Left lung (tissue), 10 donors: ENCODE measurements around the gene GCNT3. TPM values are rescaled to one million over a fixed set of nuclear protein-coding genes. Genes with fewer than 3 reads are reported as not detected.
"Not testable (repeated sequence)": the region's sequence is repeated elsewhere in the genome, so short reads cannot be mapped to it uniquely, and the experiment has no call there.

ENCODE experiments used
- ATAC-seq: fragments of 200-7000 bp; cut with Tn5 transposase; one replicate; pipeline ENCODE4 v1.9.1; 2020; ENCODE audit warnings: moderate library complexity
- DNase-seq, 4 donors: peaks; one replicate each; pipeline ENCODE4 v3.0.0-alpha.2; 2013 to 2020
- H3K27ac ChIP-seq, 2 donors: fragments of 200-600 bp; sonication (generic) in 1 of 2; one replicate each; pipeline versions ENCODE4 v1.5.0 to v1.8.0; 2020 to 2021
- H3K27me3 ChIP-seq, 2 donors: fragments of 200-600 bp; sonication (generic) in 1 of 2; one replicate each; pipeline versions ENCODE4 v1.5.0 to v1.8.0; 2020 to 2021
- H3K36me3 ChIP-seq, 2 donors: fragments of 200-600 bp; sonication (generic) in 1 of 2; one replicate each; pipeline versions ENCODE4 v1.5.0 to v1.8.0; 2020 to 2021
- H3K4me1 ChIP-seq, 2 donors: fragments of 200-600 bp; one replicate each; pipeline ENCODE4 v1.8.0; 2021
- H3K4me3 ChIP-seq, 2 donors: fragments of 200-600 bp; sonication (generic) in 1 of 2; one replicate each; pipeline versions ENCODE4 v1.5.0 to v1.8.0; 2020 to 2021; ENCODE audit warnings: mild to moderate bottlenecking in 1 of 2
- H3K9me3 ChIP-seq, 2 donors: fragments of 200-600 bp; sonication (generic) in 1 of 2; one replicate each; pipeline versions ENCODE4 v1.5.0 to v1.8.0; 2020 to 2021
- CTCF ChIP-seq, 2 donors: fragments of 200-600 bp; sonication (generic) in 1 of 2; IDR thresholded peaks; one replicate each; pipeline versions ENCODE4 v1.5.0 to v1.8.0; 2021; ENCODE audit warnings: antibody characterized with exemption in 2 of 2
- intact Hi-C, 2 donors: fragments of 100-400 bp; cut with DNase I; formaldehyde crosslinking; loops; one replicate each; pipeline versions ENCODE4 v1.11.2 to v1.14.2; 2022
- polyA plus RNA-seq, 6 donors: library from polyadenylated mRNA; unstranded; fragments of 120-200 nt; gene quantifications; one replicate each; pipeline ENCODE4 v1.2.1, GENCODE V29; 2013; ENCODE audit not compliant: insufficient read length in 6 of 6
- total RNA-seq, 2 donors: library from RNA; stranded (reverse); fragmentation: NEBNext Ultra II Directional; extraction: Animal tissue kit (Norgen Biotek cat#: 25700); gene quantifications; one replicate each; pipeline ENCODE4 v1.2.1, GENCODE V29; 2021
- donor health status: DM: no; HTN: yes; CAD: no.
- donor health status: DM: no; HTN: no; CAD: no.

Gene GCNT3
- total and polyA plus RNA-seq, 8 donors: 0.41 to 7.3 (median 0.88) TPM

- no peaks in the 10 kb centered on the region for H3K27me3 ChIP-seq
- DNase-seq: no peak
- no peak overlapping the region for H3K4me3 ChIP-seq
- no peaks in the 10 kb centered on the region for H3K9me3 ChIP-seq
- no peak overlapping the region for H3K27ac ChIP-seq
- intact Hi-C loops: no loop called here
- TF ChIP-seq CTCF (IDR thresholded peaks at IDR 0.05): no peak
- peaks cover 0 to 35% of the 10 kb centered on the region in 2 donors for H3K36me3 ChIP-seq
- H3K4me1 ChIP-seq: no peaks in the 10 kb centered on the region
- ATAC-seq: no peak
Measured at GRCh38 chr15:59636184-59636583, 24.6 kb downstream of the GCNT3 start.

- H3K27ac ChIP-seq, H3K27me3 ChIP-seq, H3K4me1 ChIP-seq, DNase-seq, intact Hi-C loops, H3K9me3 ChIP-seq, H3K4me3 ChIP-seq: not testable (repeated sequence)
- peaks cover 0 to 43% of the 10 kb centered on the region in 2 donors for H3K36me3 ChIP-seq
- peak; percentile 72 for ATAC-seq
Measured at GRCh38 chr15:59637507-59637906, 25.9 kb downstream of the GCNT3 start.

- no peaks in the 10 kb centered on the region for H3K4me1 ChIP-seq
- ATAC-seq: no peak
Measured at GRCh38 chr15:59642351-59642750, 30.8 kb downstream of the GCNT3 start.

GRCh38 chr15:59644756-59645155, 33.2 kb downstream of the GCNT3 start:
- Histone ChIP-seq H3K27ac (no peak overlapping the region), H3K9me3 (no peaks in the 10 kb centered on the region), H3K36me3 (peaks cover 0 to 76% of the 10 kb centered on the region in 2 donors), H3K4me1 (no peaks in the 10 kb centered on the region), H3K4me3 (no peak overlapping the region), H3K27me3 (no peaks in the 10 kb centered on the region)
- no peak for DNase-seq
- intact Hi-C loops: no loop called here
- no peak for ATAC-seq
- TF ChIP-seq CTCF (IDR thresholded peaks at IDR 0.05): no peak

More at GRCh38 chr15:59642351-59642750, 30.8 kb downstream of the GCNT3 start:
- Histone ChIP-seq H3K27ac (no peak overlapping the region), H3K4me3 (no peak overlapping the region), H3K36me3 (peaks cover 0 to 78% of the 10 kb centered on the region in 2 donors), H3K9me3 (no peaks in the 10 kb centered on the region), H3K27me3 (no peaks in the 10 kb centered on the region)
- DNase-seq: no peak
- intact Hi-C loops: no loop called here
- no peak for TF ChIP-seq CTCF (IDR thresholded peaks at IDR 0.05)

- not testable (repeated sequence) for H3K9me3 ChIP-seq, H3K27me3 ChIP-seq, H3K4me3 ChIP-seq
Measured at GRCh38 chr15:59645812-59646211, 34.2 kb downstream of the GCNT3 start.

GRCh38 chr15:59646277-59646676, 34.7 kb downstream of the GCNT3 start:
- peaks cover 0 to 84% of the 10 kb centered on the region in 2 donors for H3K36me3 ChIP-seq

More at GRCh38 chr15:59645812-59646211, 34.2 kb downstream of the GCNT3 start:
- peaks cover 0 to 83% of the 10 kb centered on the region in 2 donors for H3K36me3 ChIP-seq
- H3K4me1 ChIP-seq, intact Hi-C loops, H3K27ac ChIP-seq, DNase-seq, ATAC-seq: not testable (repeated sequence)

More at GRCh38 chr15:59646277-59646676, 34.7 kb downstream of the GCNT3 start:
- Histone ChIP-seq H3K9me3 (no peaks in the 10 kb centered on the region), H3K4me3 (no peak overlapping the region), H3K27me3 (no peaks in the 10 kb centered on the region), H3K27ac (no peak overlapping the region), H3K4me1 (no peaks in the 10 kb centered on the region)
- ATAC-seq (no peak), DNase-seq (no peak)
- no peak for TF ChIP-seq CTCF (IDR thresholded peaks at IDR 0.05)
- intact Hi-C loops: no loop called here
